HG03354 (cell line): ENCODE measurements around the gene CTSD.

ENCODE experiments used
- ATAC-seq: cut with Tn5 transposase; IDR thresholded peaks from one replicate; pipeline ENCODE4 v1.9.1; 2021; ENCODE audit warnings: mild to moderate bottlenecking; ENCODE audit not compliant: unreplicated experiment, poor library complexity, severe bottlenecking

CTSD gene

DNA sequence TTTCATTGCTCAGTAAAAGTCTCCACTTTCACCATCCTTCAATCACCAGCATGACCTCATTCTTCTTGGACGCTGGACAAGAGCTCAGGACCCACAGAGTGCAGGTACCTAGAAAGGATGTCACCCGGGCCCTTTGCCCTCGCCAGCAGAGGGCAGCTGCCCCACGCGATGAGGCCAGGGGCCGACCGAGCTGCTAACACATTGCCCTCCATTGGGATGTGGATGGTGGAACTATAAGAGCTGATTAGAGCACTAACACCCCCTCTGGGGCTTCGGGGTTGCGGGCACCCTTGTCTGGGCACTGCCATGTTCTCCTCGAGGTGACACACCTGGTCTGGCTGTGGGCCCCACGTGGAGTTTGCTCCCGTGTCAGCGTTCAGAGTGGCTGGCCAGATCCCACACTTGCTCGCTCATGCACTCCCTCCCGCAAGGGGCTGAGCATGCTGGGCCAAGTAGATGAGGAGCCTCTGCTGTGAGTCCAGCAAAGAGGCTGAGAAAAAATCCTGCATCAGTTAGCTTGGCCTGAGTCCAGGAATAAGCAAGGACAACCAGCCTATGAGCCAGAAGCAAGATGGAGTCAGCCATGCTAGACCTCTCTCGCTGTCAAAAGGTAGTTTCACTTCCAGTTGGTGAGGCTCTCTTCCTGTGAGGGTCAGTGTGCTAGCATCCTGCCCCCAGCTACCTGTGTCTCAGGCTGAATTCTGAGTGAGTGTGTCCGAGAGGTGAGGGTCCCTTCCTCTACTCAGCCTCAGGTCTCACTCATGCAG is 56.9 kb downstream of the CTSD start:
- ATAC-seq = no peak

DNA sequence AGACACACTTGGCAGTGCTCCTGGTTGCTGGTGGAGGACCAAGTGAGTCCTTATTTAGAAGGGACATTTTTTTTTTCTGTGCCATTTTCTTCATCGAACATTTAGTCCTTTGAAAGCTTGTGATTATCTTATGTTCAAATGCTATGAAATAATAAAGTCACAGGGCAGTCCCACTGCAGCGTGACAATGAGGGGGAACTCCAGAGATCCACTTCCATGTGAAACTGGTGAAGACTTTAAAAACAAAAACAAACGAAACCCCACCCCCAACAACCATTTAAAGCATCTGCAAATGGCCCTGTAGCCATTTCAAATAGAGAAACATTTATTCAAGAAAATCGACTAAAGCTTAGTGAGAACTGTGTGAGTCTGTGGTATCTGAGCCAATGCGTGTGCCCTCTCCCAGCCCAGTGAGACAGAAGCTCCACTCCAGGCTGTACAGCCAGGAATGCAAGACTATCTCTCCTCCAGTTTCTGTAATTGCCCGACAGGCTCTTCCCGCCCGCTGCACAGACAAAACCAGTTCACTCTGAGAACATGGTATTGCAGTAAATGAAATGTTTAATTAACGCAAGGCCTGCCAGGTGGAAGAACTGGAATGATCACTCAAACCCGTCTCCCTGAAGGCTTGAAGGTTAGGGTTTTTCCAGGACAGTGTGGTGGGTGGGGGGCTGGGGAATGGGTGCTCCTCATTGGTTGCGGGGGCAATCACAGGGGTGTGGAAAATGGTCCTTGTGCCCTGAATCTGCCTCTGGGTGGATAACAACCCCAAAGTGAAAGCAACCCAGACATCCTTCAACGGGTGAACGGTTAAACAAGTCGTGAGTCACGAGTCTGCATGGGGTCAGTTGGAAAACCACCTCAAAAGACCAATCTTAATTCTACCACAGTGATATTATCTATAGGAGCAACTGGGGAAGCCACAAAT is 58.3 kb downstream of the CTSD start:
- ATAC-seq = no peak

DNA sequence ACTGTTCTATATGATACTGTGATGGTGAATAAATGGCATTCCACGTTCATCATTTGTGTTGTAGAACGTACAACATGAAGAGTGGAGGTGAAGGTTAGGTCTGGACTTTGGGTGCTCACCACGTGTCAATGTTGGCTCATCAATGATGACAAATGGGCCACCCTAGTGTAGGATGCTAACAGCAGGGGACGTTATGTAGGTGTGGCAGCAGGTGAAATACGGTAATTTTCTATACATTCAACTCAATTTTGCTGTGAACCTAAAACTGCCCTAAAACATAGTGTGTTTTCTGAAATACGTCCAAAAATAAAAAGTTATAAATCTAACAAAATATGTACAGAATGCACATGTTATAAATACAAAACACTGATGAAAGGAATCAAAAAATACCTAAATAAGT is 60.6 kb downstream of the CTSD start:
- ATAC-seq = no peak
